Measurements from ENCODE around the gene MYO7A. TPM values are rescaled to one million over a fixed set of nuclear protein-coding genes. Genes with fewer than 3 reads are reported as not detected.

The MYO7A gene
- total and polyA plus RNA-seq, 2 of the 8 experiments (the other 6 are each of a cell fraction or from before 2014, with no cell fraction given) = 1.5 to 1.9 TPM

- TF ChIP-seq YY1 (IDR thresholded peaks at IDR 0.05; ENCODE audit: low read depth, low read length) (no peak), CTCF (IDR thresholded peaks at IDR 0.05; ENCODE audit: control extremely low read depth in 1 of 3, insufficient read depth in 1 of 3, low read depth in 1 of 3, low read length in 3 of 3) (no peak), HDAC6 (IDR thresholded peaks at IDR 0.05; ENCODE audit: low read depth, low read length) (no peak), CHD7 (IDR thresholded peaks at IDR 0.05; ENCODE audit: insufficient replicate concordance, low read length) (no peak), RFX5 (IDR thresholded peaks at IDR 0.05; ENCODE audit: borderline replicate concordance, low read depth, low read length) (no peak), SIX5 (IDR thresholded peaks at IDR 0.05; ENCODE audit: low read depth, low read length) (no peak), KDM4A (IDR thresholded peaks at IDR 0.05; ENCODE audit: low read depth, low read length, severe bottlenecking) (no peak), EZH2 (IDR thresholded peaks at IDR 0.05; ENCODE audit: low read depth, low read length, severe bottlenecking) (no peak)
These were observed 6.0 kb upstream of the MYO7A start (continued) for GRCh38 chr11:77121876-77122575.
